Nucleus accumbens (tissue), 56 donors: Measurements from ENCODE around the gene MFGE8.

ENCODE experiments used
- DNase-seq, 56 donors: peaks; one replicate each; lab custom pipeline; 2025; lab: John Stamatoyannopoulos, UW

The MFGE8 gene

GRCh38 chr15:88920892-88921435 lies 7.8 kb upstream of the MFGE8 start:
- peak in 5 of 56 donors; percentile 17 to 43 (median 19) for DNase-seq

DNA sequence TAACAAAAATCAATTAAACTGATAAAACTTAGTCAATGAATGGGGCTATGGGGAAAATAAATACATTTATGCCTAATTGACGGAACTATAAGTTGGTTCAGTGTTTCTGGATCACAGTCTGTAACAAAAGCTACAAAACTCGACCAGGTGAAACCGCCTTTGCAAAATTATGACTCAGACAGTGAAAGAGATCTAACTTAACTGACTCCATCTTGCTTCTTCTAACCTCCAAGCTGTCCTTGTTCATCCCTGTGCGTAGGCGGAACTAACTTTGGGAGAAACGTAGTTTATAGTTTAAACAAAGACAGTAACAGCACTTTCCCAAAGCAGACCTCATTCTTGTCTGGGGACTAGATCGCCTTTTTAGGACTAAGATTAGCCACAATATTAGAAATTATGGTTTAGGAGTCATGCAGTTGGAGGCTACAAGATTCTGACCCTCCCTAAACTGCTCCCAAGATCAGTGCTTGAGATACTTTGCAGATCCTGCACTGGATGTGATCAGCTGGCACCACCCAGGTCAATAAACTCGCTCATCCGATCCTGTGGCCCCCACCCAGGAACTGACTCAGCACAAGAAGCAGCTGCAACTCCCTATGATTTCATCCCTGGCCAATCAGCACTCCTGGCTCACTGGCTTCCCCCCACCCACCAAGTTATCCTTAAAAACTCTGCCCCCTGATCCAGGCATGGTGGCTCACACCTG lies 7.2 kb upstream of the MFGE8 start:
- peak in 3 of 56 donors; percentile 15 to 34 (median 19) for DNase-seq

- no peak for DNase-seq
Observed at GRCh38 chr15:88918738-88919137, 5.6 kb upstream of the MFGE8 start.

- no peak for DNase-seq
Observed at GRCh38 chr15:88917760-88918159, 4.6 kb upstream of the MFGE8 start.

DNA sequence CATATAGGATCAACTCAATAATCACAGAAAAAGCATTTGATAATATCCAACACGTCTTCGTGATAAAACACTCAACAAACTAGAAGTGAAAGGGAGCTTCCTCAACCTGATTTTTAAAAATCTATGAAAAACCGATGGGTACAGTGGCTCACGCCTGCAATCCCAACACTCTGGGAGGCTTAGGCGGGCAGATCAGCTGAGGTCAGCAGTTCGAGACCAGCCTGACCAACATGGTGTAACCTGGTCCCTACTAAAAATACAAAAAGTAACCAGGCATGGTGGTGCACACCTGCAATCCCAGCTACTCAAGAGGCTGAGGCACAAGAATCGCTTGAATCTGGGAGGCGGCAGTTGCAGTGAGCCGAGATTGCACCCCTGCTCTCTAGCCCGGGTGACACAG lies 2.2 kb upstream of the MFGE8 start:
- no peak for DNase-seq

GRCh38 chr15:88913850-88914169 lies 631 bp upstream of the MFGE8 start:
- no peak for DNase-seq

DNA sequence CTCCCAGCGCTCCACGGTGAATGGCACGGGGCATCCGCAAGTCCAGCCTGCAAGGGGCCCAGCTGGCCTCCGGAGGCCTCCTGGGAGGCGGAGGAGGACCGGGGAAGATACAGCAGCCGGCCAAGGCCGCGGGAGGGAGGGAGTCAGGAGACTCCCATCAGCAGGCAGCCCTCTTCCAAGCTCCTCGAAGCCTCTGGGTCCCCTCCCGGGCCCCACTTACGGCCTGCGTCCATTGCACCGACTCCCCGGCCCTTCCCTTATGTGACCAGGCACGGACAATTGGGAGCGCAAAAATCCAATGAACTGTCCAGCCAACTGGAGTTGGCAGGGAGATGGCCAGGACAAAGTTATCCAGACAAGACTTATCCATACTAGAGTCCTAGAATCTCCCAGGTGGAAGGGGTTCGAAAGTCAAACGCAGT lies 668 bp downstream of the MFGE8 start:
- DNase-seq: peak in 2 of 56 donors; percentile 14 to 20

DNA sequence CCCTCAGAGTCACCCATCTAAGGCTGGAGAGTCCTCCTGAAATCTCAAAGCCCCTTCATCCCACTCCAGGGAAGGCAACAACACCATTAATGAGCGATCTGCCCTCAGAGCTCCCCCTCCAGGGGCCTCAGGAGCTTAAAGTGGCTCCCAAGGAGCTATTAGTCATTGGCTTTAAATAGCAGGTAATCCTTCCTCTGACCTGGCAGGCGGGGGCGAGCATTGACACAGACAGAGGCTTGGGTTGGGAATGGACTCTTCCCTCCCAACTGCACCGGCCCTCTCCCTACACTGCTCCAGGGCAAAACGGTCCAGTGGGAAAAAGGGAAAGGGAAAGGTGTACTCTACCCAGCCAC lies 1.4 kb downstream of the MFGE8 start:
- peak in 2 of 56 donors; percentile 17 to 23 for DNase-seq

DNA sequence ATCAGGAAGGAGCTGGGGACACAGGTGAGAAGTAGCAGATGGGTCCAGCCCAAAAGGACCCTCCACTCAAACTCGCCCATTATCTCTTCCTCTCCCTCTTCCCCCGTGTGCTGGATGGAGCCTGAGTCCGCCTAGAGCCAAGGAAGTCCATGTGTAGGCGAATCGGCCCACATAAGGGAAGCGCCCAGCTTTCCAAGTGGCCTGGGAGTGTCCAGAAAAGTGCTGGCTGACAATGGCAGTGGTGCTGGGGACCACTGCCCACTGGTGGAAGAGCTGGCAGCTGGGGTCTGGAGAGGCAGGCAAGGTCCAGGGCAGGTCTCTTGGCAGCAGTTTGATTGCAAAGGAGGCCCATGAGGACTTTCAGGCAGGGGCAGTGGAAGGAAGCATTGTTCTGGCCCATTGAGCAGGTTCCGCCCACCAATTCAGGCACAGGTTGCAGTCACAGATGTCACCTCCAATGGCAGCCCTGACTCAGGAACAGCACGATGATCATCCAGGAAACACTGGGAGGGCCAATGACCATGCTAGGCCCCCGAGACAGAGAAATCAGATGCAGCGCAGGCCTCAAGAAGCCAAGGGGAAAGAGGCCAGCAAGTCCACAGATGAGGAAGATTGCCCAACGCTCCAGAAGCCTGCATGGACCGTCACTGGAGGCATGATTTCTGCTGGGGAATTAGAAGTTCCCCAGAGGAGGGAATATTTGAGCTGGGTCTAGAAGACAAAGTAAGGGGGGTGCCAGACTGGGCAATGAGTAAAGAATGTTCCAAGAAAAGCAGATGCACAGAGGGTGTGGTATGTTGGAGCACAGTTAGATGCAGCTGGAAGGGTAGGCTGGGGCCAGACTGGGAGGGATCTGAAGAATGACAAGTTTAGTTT lies 3.0 kb downstream of the MFGE8 start:
- no peak for DNase-seq

DNA sequence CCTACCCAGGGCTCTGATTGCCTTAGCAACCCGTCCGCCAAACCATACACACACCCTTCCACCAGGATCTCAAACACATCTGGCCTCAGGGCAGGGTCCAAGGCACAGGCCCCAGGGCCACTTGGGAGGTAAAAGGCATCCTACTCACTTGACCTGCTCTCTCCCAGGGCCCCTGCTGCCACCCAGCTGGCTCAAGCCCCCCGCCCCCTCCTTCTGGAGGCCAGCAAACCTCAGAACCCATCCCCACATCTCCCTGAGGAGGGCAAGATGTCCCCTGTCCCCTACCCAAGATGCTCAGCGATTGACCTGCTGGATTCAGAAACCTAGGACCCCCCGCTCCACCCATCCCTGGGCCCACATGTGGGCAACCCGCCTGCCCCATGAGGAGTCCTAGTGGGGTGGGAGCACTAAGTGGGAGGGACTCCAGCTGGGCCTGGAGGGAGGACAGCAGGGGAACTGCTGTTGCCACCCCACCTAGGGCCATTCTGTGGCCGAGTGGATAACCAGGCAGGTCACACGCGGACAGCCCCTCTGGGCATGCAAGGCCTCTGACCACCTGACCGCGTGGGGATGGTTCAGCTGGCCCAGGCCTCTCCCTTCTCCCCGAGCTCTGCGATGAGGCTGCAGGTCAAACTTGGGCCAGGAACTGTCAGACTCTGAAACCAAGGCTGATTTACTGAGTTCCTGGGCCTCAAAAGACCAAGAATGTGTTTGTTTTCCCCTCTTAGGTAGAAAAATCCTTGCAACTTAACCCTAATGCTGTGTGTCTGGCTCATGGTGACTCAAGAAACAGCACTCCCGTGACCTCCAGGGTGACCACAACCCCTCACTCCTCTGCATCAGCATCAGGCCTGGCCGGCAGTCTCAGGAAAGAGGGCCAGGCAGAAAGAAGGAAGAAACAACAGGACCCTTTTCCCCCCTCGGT lies 4.2 kb downstream of the MFGE8 start:
- no peak for DNase-seq

DNA sequence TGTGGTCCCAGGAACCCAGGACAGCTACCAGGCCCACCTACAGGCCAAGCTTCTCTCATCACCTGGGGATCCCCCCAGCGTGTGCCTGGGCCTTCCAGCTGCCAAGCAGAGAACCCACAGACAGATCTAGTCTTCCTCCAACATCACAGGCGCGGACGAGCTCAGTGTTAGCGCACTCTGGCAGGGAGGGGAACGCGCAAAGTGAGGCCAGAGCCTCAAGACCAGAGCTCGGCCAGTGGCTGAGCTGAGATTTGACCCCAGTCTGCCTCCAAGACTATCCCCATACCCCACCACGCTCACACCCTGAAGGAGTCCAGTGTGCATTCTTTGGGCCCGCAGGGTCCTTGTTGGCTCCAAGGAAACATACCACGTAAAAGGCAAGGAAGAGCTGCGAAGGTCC lies 5.1 kb downstream of the MFGE8 start:
- no peak for DNase-seq

DNA sequence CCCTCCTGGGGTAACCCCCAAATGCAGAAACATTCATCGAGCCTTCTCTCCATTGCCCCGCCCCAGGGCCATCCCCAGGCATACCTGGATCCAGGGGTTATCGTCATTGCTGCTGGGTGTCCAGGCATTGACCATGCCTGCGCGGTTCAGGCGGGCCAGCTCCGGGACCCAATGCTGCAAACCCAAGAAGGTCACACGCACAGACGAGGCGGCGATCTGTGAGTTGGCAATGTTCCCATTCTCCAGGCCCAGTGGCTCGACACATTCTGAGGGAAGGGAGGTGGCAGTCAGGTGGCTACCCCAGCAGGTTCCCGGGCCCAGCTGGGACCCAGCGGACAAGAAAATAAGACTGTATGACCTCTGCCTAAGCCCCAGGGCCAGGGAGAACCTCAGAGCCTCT lies 6.1 kb downstream of the MFGE8 start:
- no peak for DNase-seq

GRCh38 chr15:88906551-88906950 lies 6.6 kb downstream of the MFGE8 start:
- DNase-seq: no peak

DNA sequence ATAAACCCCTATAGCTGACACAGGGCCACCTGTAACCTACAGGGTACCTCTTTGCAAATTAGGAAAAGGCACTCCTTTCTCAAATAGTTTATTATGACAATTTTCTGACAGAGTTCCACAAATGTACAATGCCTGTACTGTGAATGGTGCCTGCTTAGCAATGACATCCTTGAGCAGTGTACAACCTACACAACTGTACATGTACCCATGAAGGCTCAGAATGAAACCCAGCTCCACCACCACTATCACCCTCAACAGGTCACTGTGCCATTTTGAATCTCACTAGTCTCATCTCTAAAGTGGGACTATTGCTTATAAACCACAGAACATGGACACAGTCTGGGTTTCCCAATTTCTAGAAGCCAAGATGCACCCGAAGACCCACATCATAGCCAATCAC lies 7.0 kb downstream of the MFGE8 start:
- no peak for DNase-seq

GRCh38 chr15:88905576-88905975 lies 7.6 kb downstream of the MFGE8 start:
- DNase-seq: no peak

GRCh38 chr15:88904624-88905327 lies 8.4 kb downstream of the MFGE8 start:
- DNase-seq: peak in 51 of 56 donors; percentile 16 to 89 (median 65)

GRCh38 chr15:88904257-88904623 lies 8.9 kb downstream of the MFGE8 start:
- DNase-seq: no peak

DNA sequence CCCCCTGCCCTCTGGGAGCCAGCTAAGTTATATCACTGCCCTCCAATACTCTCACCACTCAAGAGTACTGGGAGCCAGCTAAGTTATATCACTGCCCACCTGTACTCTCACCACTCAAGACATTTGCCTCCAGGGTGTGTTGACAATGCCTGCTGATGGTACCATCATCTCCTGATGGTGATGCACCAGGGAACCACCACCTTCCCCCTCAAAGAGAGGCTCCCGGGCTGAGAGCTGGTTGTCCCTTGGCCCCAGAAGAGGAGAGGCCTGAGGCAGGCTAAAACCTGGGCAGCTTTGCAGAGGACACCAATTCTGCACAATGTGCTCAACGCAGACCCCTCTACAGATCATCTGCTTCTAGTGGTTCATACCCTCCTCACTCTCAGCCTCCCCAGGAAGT lies 10.3 kb downstream of the MFGE8 start:
- DNase-seq: no peak

GRCh38 chr15:88902221-88902835 lies 10.9 kb downstream of the MFGE8 start:
- no peak for DNase-seq
